Astrocyte (in vitro differentiated cells and primary cell): ENCODE data around the gene GBE1.

Experiments used
- CTCF ChIP-seq: IDR thresholded peaks from 2 replicates; pipeline ENCODE4 v1.5.1; 2011; ENCODE audit warnings: low read depth, mild to moderate bottlenecking, inconsistent platforms, low read length, moderate library complexity; ENCODE audit not compliant: insufficient read depth
- EZH2 ChIP-seq: IDR thresholded peaks from 2 replicates; pipeline ENCODE4 v1.6.1; 2012; ENCODE audit warnings: mild to moderate bottlenecking, low read length, inconsistent platforms; ENCODE audit not compliant: insufficient read depth

- TF ChIP-seq CTCF: no peak
- TF ChIP-seq EZH2: no peak
Measured at GRCh38 chr3:81752604-81753003, 8.8 kb downstream of the GBE1 start.
